Urinary bladder (tissue), 4 donors: ENCODE results near the gene DENND11. TPM values are rescaled to one million over a fixed set of nuclear protein-coding genes. Genes with fewer than 3 reads are reported as not detected.

Experiments
- DNase-seq: peaks from one replicate; pipeline ENCODE4 v3.0.0-alpha.2; 2015; ENCODE audit errors: extremely low spot score
- H3K27ac ChIP-seq: one replicate; pipeline ENCODE4 v1.5.1; 2013; ENCODE audit warnings: low read depth, mild to moderate bottlenecking, moderate library complexity
- H3K36me3 ChIP-seq: one replicate; pipeline ENCODE4 v1.6.1; 2013; ENCODE audit warnings: mild to moderate bottlenecking, moderate library complexity; ENCODE audit not compliant: insufficient read depth
- H3K4me1 ChIP-seq: one replicate; pipeline ENCODE4 v1.6.1; 2013; ENCODE audit warnings: mild to moderate bottlenecking, moderate library complexity; ENCODE audit not compliant: insufficient read depth
- H3K4me3 ChIP-seq: one replicate; pipeline ENCODE4 v1.5.1; 2013; ENCODE audit warnings: low read depth, low read length
- WGBS: extraction: QIAGEN DNeasy Blood & Tissue Kit; methylation state at CpG from one replicate; pipeline ENCODE4 v1.1.7; 2013; 5-methylcytosine and 5-hydroxymethylcytosine counted together
- polyA plus RNA-seq: library from polyadenylated mRNA; stranded (reverse); fragments of 200-250 nt; gene quantifications from one replicate; pipeline ENCODE4 v1.2.3, GENCODE V29; 2013
- total RNA-seq: library from RNA; depleted of rRNA; stranded (reverse); fragments of >200 nt; gene quantifications from one replicate; pipeline ENCODE4 v1.2.3, GENCODE V29; 2014
- donor health status: healthy with polysubstance abuse.
- donor health status: healthy.

DENND11 gene
- total and polyA plus RNA-seq, 2 donors, result 7.4 to 25.5 TPM

GRCh38 chr7:141715794-141716689 lies 14.1 kb upstream of the DENND11 start:
- Histone ChIP-seq H3K4me3 (no peak overlapping the region), H3K4me1 (no peaks in the 10 kb centered on the region), H3K27ac (no peak overlapping the region), H3K36me3 (peaks cover 2% of the 10 kb centered on the region)
- no peak for DNase-seq
- WGBS, result 58% methylated on average over 6 of the region's 6 CpGs

- DNase-seq, result no peak
- H3K36me3 ChIP-seq, result peaks cover 2% of the 10 kb centered on the region
- 61% methylated on average over 4 of the region's 4 CpGs for WGBS
Measured at GRCh38 chr7:141715018-141715417, 13.1 kb upstream of the DENND11 start.

GRCh38 chr7:141714571-141714970 lies 12.6 kb upstream of the DENND11 start:
- Histone ChIP-seq H3K4me1 (no peaks in the 10 kb centered on the region), H3K36me3 (peaks cover 2% of the 10 kb centered on the region), H3K4me3 (no peak overlapping the region), H3K27ac (no peak overlapping the region)
- DNase-seq, result no peak
- 70% methylated on average over 2 of the region's 2 CpGs for WGBS

More at GRCh38 chr7:141715018-141715417, 13.1 kb upstream of the DENND11 start:
- Histone ChIP-seq H3K27ac (no peak overlapping the region), H3K4me1 (no peaks in the 10 kb centered on the region), H3K4me3 (no peak overlapping the region)

GRCh38 chr7:141713890-141714289 lies 11.9 kb upstream of the DENND11 start:
- no peak overlapping the region for H3K27ac ChIP-seq
- H3K4me3 ChIP-seq, result no peak overlapping the region
- no peaks in the 10 kb centered on the region for H3K4me1 ChIP-seq
- DNase-seq, result no peak
- peaks cover 2% of the 10 kb centered on the region for H3K36me3 ChIP-seq
- 77% methylated on average over 1 of the region's 1 CpG for WGBS

DNA sequence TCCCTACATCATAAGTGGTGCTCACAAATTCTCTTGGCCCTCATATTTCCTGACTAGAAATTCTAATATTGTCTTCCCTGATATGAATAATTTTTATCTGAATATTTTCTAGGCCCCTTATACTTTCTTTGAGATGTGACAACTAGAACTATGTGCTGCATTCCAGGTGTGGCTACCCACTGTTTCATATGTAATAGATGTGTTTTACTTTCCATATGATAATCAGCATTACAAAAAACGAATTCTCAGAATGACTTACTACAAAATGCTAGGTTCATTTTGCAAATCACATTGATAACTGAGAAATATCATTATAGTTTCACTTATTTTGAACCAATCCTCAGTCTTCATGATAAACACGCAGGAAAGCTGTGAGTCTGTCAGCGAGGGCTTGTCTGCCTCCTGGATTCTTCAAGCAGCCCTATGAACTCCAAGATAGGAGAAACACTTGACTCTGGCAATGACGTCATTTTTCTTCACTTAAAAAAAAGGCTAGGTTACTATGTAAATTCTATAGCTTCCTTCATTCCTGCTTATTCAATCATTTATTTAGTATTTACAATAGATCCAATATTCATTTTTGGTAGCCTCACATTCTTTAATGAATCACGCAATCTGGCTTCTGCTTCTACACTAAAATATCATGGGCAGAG lies 10.8 kb upstream of the DENND11 start:
- H3K4me3 ChIP-seq, result no peak overlapping the region
- H3K27ac ChIP-seq, result no peak overlapping the region
- DNase-seq, result no peak
- WGBS, result 82% methylated on average over 5 of the region's 5 CpGs
- peaks cover 2% of the 10 kb centered on the region for H3K36me3 ChIP-seq
- no peaks in the 10 kb centered on the region for H3K4me1 ChIP-seq

GRCh38 chr7:141710301-141710700 lies 8.3 kb upstream of the DENND11 start:
- peaks cover 2% of the 10 kb centered on the region for H3K36me3 ChIP-seq
- no peaks in the 10 kb centered on the region for H3K4me1 ChIP-seq
- WGBS, result 31% methylated on average over 1 of the region's 1 CpG
- H3K4me3 ChIP-seq, result no peak overlapping the region
- no peak overlapping the region for H3K27ac ChIP-seq
- no peak for DNase-seq

GRCh38 chr7:141709749-141710148 lies 7.8 kb upstream of the DENND11 start:
- H3K36me3 ChIP-seq, result peaks cover 2% of the 10 kb centered on the region
- no peak for DNase-seq
- no peak overlapping the region for H3K27ac ChIP-seq
- 84% methylated on average over 4 of the region's 4 CpGs for WGBS
- no peak overlapping the region for H3K4me3 ChIP-seq
- no peaks in the 10 kb centered on the region for H3K4me1 ChIP-seq

DNA sequence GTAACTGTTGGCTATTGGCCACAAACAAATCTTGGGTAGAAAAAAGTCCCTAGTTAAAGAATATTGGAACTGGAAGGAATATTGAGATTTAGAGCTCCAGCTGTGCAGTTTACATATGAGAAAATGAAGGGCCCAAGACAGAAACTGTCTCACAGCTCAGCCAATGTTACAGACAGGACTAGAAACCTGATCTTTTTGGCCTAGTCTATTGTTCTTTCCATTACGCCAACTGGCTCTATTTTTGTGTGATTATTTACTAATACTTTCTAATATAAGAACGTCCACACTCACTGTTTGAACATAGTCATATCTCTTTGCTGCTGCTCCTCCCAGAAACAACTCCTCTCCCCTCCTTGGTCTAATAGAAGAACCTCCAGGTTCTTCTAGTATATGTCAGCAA lies 7.4 kb upstream of the DENND11 start:
- H3K36me3 ChIP-seq, result no peaks in the 10 kb centered on the region
- 84% methylated on average over 2 of the region's 2 CpGs for WGBS
- H3K27ac ChIP-seq, result no peak overlapping the region
- no peak overlapping the region for H3K4me3 ChIP-seq
- no peaks in the 10 kb centered on the region for H3K4me1 ChIP-seq
- DNase-seq, result no peak

- no peaks in the 10 kb centered on the region for H3K36me3 ChIP-seq
- WGBS, result 86% methylated on average over 6 of the region's 6 CpGs
- H3K4me1 ChIP-seq, result no peaks in the 10 kb centered on the region
- no peak for DNase-seq
- H3K27ac ChIP-seq, result no peak within 1 kb of the TSS
- H3K4me3 ChIP-seq, result no peak within 1 kb of the TSS
Measured at GRCh38 chr7:141708351-141708750, 6.4 kb upstream of the DENND11 start, which contains the start of gene WEE2. Gene WEE2, plus strand, starts transcription at chr7:141708353. Its CDS starts 406 bp downstream, at chr7:141708759.

DNA sequence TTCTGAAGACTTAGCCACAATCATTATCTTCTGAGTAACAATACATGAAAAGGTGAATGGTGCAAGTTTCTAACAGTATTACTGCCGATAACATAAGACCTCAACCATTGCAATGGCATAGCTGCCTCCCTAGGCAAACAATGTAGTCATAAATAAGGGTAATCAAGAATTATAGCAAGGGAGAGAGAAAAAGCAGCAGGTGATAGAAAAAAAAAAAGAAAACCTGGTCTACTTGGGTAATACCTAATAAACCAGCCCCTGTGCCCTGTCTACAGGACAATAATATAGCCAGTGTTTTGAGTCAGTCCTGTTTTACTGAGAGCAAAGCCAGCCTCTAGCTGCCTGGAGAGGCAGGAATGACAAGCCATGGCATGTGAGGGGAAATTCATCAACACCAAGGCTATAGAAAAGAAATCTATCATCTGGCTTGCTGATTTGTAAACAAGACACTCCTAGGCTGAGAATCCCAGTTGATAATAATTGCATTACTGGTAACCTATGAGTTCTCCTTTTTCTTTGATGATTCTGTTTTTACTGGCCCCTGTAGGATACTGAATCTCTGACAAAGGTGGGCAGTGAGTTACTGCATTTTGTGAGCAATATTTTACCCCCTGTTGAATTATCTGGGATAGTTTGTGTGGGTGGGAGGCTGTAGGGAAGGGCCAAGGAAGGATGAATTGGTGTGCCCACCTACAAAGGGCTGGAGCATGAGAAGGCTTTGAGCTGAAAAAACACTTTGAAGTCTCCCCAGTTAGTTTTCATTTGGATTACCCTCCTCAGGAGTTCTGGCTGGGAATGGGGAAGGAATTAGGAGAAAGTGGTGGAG lies 4.5 kb upstream of the DENND11 start:
- H3K36me3 ChIP-seq, result no peaks in the 10 kb centered on the region
- no peak overlapping the region for H3K27ac ChIP-seq
- no peak overlapping the region for H3K4me3 ChIP-seq
- 86% methylated on average over 1 of the region's 1 CpG for WGBS
- no peak for DNase-seq
- H3K4me1 ChIP-seq, result no peaks in the 10 kb centered on the region

GRCh38 chr7:141704741-141705140 lies 2.8 kb upstream of the DENND11 start:
- Histone ChIP-seq H3K4me3 (no peak overlapping the region), H3K4me1 (no peaks in the 10 kb centered on the region), H3K36me3 (no peaks in the 10 kb centered on the region), H3K27ac (no peak overlapping the region)
- WGBS, result 66% methylated on average over 5 of the region's 5 CpGs
- no peak for DNase-seq

DNA sequence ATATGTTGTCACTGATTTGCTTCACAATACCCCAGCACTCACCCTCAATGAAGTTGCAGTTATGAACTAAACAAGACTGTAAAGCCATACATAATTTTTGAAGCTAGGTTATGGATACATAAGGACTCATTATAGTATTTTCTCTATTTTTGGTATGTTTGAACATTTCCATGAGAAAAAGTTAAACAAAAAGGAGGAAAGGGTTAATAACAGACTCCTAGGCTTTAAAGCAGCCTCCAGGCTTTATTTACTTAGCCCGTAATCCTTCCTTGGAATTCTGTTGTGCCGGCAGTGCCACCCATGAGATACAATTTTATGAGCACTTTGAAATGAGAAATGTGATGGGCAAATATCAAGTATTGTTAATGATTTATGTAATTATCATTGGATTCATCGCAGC lies 2.1 kb upstream of the DENND11 start:
- Histone ChIP-seq H3K27ac (no peak overlapping the region), H3K4me1 (no peaks in the 10 kb centered on the region), H3K36me3 (no peaks in the 10 kb centered on the region), H3K4me3 (no peak overlapping the region)
- WGBS, result 45% methylated on average over 3 of the region's 3 CpGs
- DNase-seq, result no peak

GRCh38 chr7:141702892-141703291 lies 926 bp upstream of the DENND11 start:
- no peak for DNase-seq
- Histone ChIP-seq H3K36me3 (no peaks in the 10 kb centered on the region), H3K27ac (no peak overlapping the region), H3K4me1 (no peaks in the 10 kb centered on the region), H3K4me3 (no peak overlapping the region)
- 35% methylated on average over 4 of the region's 4 CpGs for WGBS
